Gastrocnemius medialis (tissue), 4 donors: ENCODE results near the gene PLEKHG7. TPM values are rescaled to one million over a fixed set of nuclear protein-coding genes. Genes with fewer than 3 reads are reported as not detected.

Source experiments
- ATAC-seq, 2 donors: fragments of 150-250 bp; one replicate each; pipeline ENCODE4 v1.9.1; 2016
- DNase-seq, 2 donors: peaks; one replicate each; pipeline ENCODE4 v3.0.0-alpha.2; 2019
- H3K27ac ChIP-seq, 4 donors: fragments of 200-600 bp; sonication (generic); 1 replicate in 1 of 4; 2 replicates in 3 of 4; pipeline ENCODE4 v1.5.1; 2016 to 2018; ENCODE audit warnings: mild to moderate bottlenecking in 2 of 4, moderate library complexity in 1 of 4
- H3K27me3 ChIP-seq, 3 donors: fragments of 200-600 bp; sonication (generic) in 2 of 3; 1 replicate in 1 of 3; 2 replicates in 2 of 3; pipeline versions ENCODE4 v1.5.1 to v1.6.0; 2016 to 2019; ENCODE audit warnings: mild to moderate bottlenecking in 1 of 3, moderate library complexity in 1 of 3
- H3K36me3 ChIP-seq, 2 donors: fragments of 200-600 bp; sonication (generic) in 1 of 2; one replicate each; pipeline ENCODE4 v1.5.1; 2017 to 2018
- H3K4me1 ChIP-seq, 2 donors: fragments of 200-600 bp; sonication (generic) in 1 of 2; one replicate each; pipeline ENCODE4 v1.5.1; 2016 to 2017; ENCODE audit warnings: mild to moderate bottlenecking in 2 of 2
- H3K4me3 ChIP-seq, 4 donors: fragments of 200-600 bp; sonication (generic) in 3 of 4; 1 replicate in 1 of 4; 2 replicates in 3 of 4; pipeline ENCODE4 v1.5.1; 2016 to 2019; ENCODE audit warnings: mild to moderate bottlenecking in 2 of 4
- H3K9me3 ChIP-seq, 3 donors: fragments of 200-600 bp; sonication (generic) in 2 of 3; 1 replicate in 1 of 3; 2 replicates in 2 of 3; pipeline ENCODE4 v1.5.1; 2016 to 2019
- POLR2A ChIP-seq, 2 donors: fragments of 450-650 bp; IDR thresholded peaks; one replicate each; pipeline ENCODE4 v1.6.1; 2017; ENCODE audit warnings: antibody characterized with exemption in 2 of 2, mild to moderate bottlenecking in 2 of 2, moderate library complexity in 2 of 2
- in situ Hi-C, 4 donors: fragments of 200-750 bp; cut with MboI; loops; one replicate each; pipeline versions ENCODE4 v1.15.0 to v1.8.0; 2017; ENCODE audit warnings: low sequenced_read_pairs in 4 of 4
- intact Hi-C: fragments of 100-400 bp; cut with DNase I; formaldehyde crosslinking; loops from one replicate; pipeline ENCODE4 v1.15.1; 2023; ENCODE audit warnings: low total_unique reads
- total RNA-seq, 4 donors: library from RNA; depleted of rRNA; stranded (reverse); fragments of >200 nt; gene quantifications; one replicate each; pipeline versions ENCODE4 v1.1.0 to v1.2.3, GENCODE V29; 2016
- TF ChIP-seq, protein P1 (sequence below), 5 experiments: fragments of 450-650 bp in 3 of 5; fragments of 200-600 bp in 2 of 5; sonication (generic) in 2 of 5; IDR thresholded peaks in 4 of 5; conservative IDR thresholded peaks in 1 of 5; 1 replicate in 4 of 5; 2 replicates in 1 of 5; pipeline ENCODE4 v1.5.1; 2016 to 2019; ENCODE audit warnings: antibody characterized with exemption in 5 of 5, mild to moderate bottlenecking in 3 of 5, moderate library complexity in 3 of 5

PLEKHG7 gene
- total RNA-seq, 4 donors from 2014 or later = not detected

GRCh38 chr12:92718483-92718990 lies 15.7 kb downstream of the PLEKHG7 start:
- Histone ChIP-seq H3K9me3 (no peaks in the 10 kb centered on the region), H3K36me3 (no peaks in the 10 kb centered on the region), H3K27me3 (no peaks in the 10 kb centered on the region), H3K27ac (no peak overlapping the region), H3K4me1 (no peaks in the 10 kb centered on the region), H3K4me3 (no peak overlapping the region)
- in situ Hi-C loops = no loop called here
- ATAC-seq = no peak
- TF ChIP-seq, protein P1, sequence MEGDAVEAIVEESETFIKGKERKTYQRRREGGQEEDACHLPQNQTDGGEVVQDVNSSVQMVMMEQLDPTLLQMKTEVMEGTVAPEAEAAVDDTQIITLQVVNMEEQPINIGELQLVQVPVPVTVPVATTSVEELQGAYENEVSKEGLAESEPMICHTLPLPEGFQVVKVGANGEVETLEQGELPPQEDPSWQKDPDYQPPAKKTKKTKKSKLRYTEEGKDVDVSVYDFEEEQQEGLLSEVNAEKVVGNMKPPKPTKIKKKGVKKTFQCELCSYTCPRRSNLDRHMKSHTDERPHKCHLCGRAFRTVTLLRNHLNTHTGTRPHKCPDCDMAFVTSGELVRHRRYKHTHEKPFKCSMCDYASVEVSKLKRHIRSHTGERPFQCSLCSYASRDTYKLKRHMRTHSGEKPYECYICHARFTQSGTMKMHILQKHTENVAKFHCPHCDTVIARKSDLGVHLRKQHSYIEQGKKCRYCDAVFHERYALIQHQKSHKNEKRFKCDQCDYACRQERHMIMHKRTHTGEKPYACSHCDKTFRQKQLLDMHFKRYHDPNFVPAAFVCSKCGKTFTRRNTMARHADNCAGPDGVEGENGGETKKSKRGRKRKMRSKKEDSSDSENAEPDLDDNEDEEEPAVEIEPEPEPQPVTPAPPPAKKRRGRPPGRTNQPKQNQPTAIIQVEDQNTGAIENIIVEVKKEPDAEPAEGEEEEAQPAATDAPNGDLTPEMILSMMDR (IDR thresholded peaks at IDR 0.05 in 4 of 5, conservative IDR thresholded peaks at IDR 0.05 in 1 of 5) = no peak
- no peak for TF ChIP-seq POLR2A (IDR thresholded peaks at IDR 0.05)
- DNase-seq = no peak
- intact Hi-C loops = no loop called here

DNA sequence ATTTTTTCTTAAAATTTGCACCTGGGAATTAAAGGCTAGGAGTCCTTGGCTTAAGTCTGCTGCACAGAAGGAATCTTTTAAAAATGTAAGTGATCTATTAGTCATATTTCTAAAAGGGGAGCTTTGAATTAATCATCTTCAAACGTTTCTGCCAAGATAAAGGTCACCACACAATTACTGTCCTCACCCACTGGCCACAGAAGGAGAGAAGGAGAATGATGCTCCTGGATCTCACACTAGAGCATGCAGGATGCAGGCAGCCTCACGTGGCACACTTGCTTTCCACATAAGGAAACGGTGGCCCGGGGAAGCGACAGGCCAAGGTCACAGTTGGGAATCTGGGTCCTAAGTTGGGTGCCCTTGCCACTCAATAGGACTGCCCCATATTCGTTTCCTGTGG lies 16.9 kb downstream of the PLEKHG7 start:
- Histone ChIP-seq H3K4me1 (no peaks in the 10 kb centered on the region), H3K36me3 (no peaks in the 10 kb centered on the region), H3K27me3 (no peaks in the 10 kb centered on the region), H3K4me3 (no peak overlapping the region), H3K27ac (no peak overlapping the region), H3K9me3 (no peaks in the 10 kb centered on the region)
- ATAC-seq = no peak
- TF ChIP-seq, protein P1 (IDR thresholded peaks at IDR 0.05 in 4 of 5, conservative IDR thresholded peaks at IDR 0.05 in 1 of 5) = no peak
- no peak for TF ChIP-seq POLR2A (IDR thresholded peaks at IDR 0.05)
- in situ Hi-C loops = no loop called here
- intact Hi-C loops = no loop called here
- no peak for DNase-seq

DNA sequence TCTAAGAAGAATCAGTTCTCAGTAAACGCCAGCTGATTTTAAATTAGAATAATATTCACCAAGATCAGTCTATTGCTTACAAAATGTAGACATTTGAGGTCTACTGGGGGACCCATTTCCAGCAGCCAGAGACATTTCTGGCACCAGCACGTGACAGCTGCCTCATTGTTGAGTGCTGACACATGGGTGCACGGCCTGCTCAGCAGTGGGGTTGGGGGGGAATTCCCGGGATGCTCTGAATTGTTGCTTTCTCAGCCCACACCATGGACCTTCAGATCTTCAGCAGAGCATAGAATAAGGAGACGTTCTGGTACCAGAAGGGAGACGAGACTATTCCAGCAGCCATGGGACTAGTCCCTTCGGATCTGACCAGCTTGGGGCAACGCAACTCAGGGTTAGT lies 18.3 kb downstream of the PLEKHG7 start:
- intact Hi-C loops = no loop called here

GRCh38 chr12:92721656-92722055 lies 18.9 kb downstream of the PLEKHG7 start:
- in situ Hi-C loops = no loop called here
- no peak overlapping the region for H3K27ac ChIP-seq

More for the DNA sequence above, 18.3 kb downstream of the PLEKHG7 start:
- no peaks in the 10 kb centered on the region for H3K9me3 ChIP-seq
- in situ Hi-C loops = no loop called here
- no peaks in the 10 kb centered on the region for H3K27me3 ChIP-seq
- no peak for DNase-seq
- TF ChIP-seq, protein P1 (IDR thresholded peaks at IDR 0.05 in 4 of 5, conservative IDR thresholded peaks at IDR 0.05 in 1 of 5) = no peak
- TF ChIP-seq POLR2A (IDR thresholded peaks at IDR 0.05) = no peak
- H3K4me1 ChIP-seq = no peaks in the 10 kb centered on the region
- no peak overlapping the region for H3K27ac ChIP-seq
- H3K36me3 ChIP-seq = no peaks in the 10 kb centered on the region
- ATAC-seq = no peak
- H3K4me3 ChIP-seq = no peak overlapping the region

More at GRCh38 chr12:92721656-92722055, 18.9 kb downstream of the PLEKHG7 start:
- TF ChIP-seq, protein P1 (IDR thresholded peaks at IDR 0.05 in 4 of 5, conservative IDR thresholded peaks at IDR 0.05 in 1 of 5) = no peak
- no peak for TF ChIP-seq POLR2A (IDR thresholded peaks at IDR 0.05)
- H3K9me3 ChIP-seq = no peaks in the 10 kb centered on the region
- ATAC-seq (no peak), DNase-seq (no peak)
- no peak overlapping the region for H3K4me3 ChIP-seq
- intact Hi-C loops = no loop called here
- H3K36me3 ChIP-seq = no peaks in the 10 kb centered on the region
- H3K27me3 ChIP-seq = no peaks in the 10 kb centered on the region
- no peaks in the 10 kb centered on the region for H3K4me1 ChIP-seq
